Astrocyte of the cerebellum (primary cell): Measurements from ENCODE around the gene GALNT10.

Experiments used
- DNase-seq: peaks from one replicate; pipeline ENCODE4 v3.0.0-alpha.2; 2011; ENCODE audit warnings: low read depth
- H3K4me3 ChIP-seq: 2 replicates; pipeline ENCODE4 v1.5.1; 2011; ENCODE audit warnings: mild to moderate bottlenecking, low read depth, low read length, moderate library complexity
- CTCF ChIP-seq: IDR thresholded peaks from 2 replicates; pipeline ENCODE4 v1.5.1; 2012; ENCODE audit warnings: low read length, low read depth, moderate library complexity, mild to moderate bottlenecking; ENCODE audit errors: missing control alignments
- in situ Hi-C: cut with HindIII; loops from 2 replicates; pipeline ENCODE4 v1.10.0; 2017; ENCODE audit warnings: low sequenced_read_pairs

The GALNT10 gene

GRCh38 chr5:154325566-154325965, 135.0 kb downstream of the GALNT10 start:
- no peak for DNase-seq
- no peak for TF ChIP-seq CTCF
- in situ Hi-C loops = no loop called here
- no peak overlapping the region for H3K4me3 ChIP-seq

- TF ChIP-seq CTCF = no peak
- in situ Hi-C loops = no loop called here
- no peak for DNase-seq
- no peak overlapping the region for H3K4me3 ChIP-seq
Observed at GRCh38 chr5:154329062-154329461, 138.5 kb downstream of the GALNT10 start.

- in situ Hi-C loops = no loop called here
- TF ChIP-seq CTCF = no peak
- no peak overlapping the region for H3K4me3 ChIP-seq
- no peak for DNase-seq
Observed at GRCh38 chr5:154329519-154330040, 139.0 kb downstream of the GALNT10 start.

- H3K4me3 ChIP-seq = no peak overlapping the region
- DNase-seq = no peak
- no peak for TF ChIP-seq CTCF
- in situ Hi-C loops = no loop called here
Observed at GRCh38 chr5:154330097-154330667, 139.6 kb downstream of the GALNT10 start.

- DNase-seq = no peak
- in situ Hi-C loops = no loop called here
- no peak for TF ChIP-seq CTCF
- H3K4me3 ChIP-seq = no peak overlapping the region
Observed at GRCh38 chr5:154331232-154331631, 140.7 kb downstream of the GALNT10 start.

- DNase-seq = no peak
- in situ Hi-C loops = no loop called here
- no peak for TF ChIP-seq CTCF
- H3K4me3 ChIP-seq = no peak overlapping the region
Observed at GRCh38 chr5:154331924-154332323, 141.4 kb downstream of the GALNT10 start.
